Natural killer cell (primary cell): Measurements from ENCODE around the gene ZNF775. TPM values are rescaled to one million over a fixed set of nuclear protein-coding genes. Genes with fewer than 3 reads are reported as not detected.
A peak's percentile ranks its signal among the peaks of the same experiment; 100 is the strongest.

Experiments
- ATAC-seq, 3 donors: fragments of 150-1000 bp in 2 of 3; fragments of 200-7000 bp in 1 of 3; cut with Tn5 transposase; 1 replicate in 1 of 3; 2 replicates in 2 of 3; pipeline ENCODE4 v1.10.0; 2021; ENCODE audit warnings: mild to moderate bottlenecking in 2 of 3, moderate library complexity in 2 of 3
- DNase-seq, 2 donors: peaks; one replicate each; pipeline versions ENCODE4 v3.0.0 to v3.0.0-alpha.2; 2013 to 2021; ENCODE audit warnings: mixed read lengths in 1 of 2
- H3K27ac ChIP-seq: one replicate; pipeline ENCODE4 v1.5.1; 2013; ENCODE audit warnings: mild to moderate bottlenecking, low read length
- H3K27me3 ChIP-seq: one replicate; pipeline ENCODE4 v1.6.1; 2013; ENCODE audit warnings: low read length; ENCODE audit not compliant: control insufficient read depth, insufficient read depth
- H3K36me3 ChIP-seq: one replicate; pipeline ENCODE4 v1.6.1; 2013; ENCODE audit warnings: low read length; ENCODE audit not compliant: control insufficient read depth, insufficient read depth
- H3K4me1 ChIP-seq: one replicate; pipeline ENCODE4 v1.6.1; 2013; ENCODE audit warnings: low read length; ENCODE audit not compliant: control insufficient read depth, insufficient read depth
- H3K4me3 ChIP-seq: one replicate; pipeline ENCODE4 v1.5.1; 2013; ENCODE audit warnings: low read length
- H3K9me3 ChIP-seq: one replicate; pipeline ENCODE4 v1.6.1; 2013; ENCODE audit warnings: low read length; ENCODE audit not compliant: control insufficient read depth, insufficient read depth
- H3K27ac Mint-ChIP-seq, 2 donors: one replicate each; pipeline ENCODE4 v1.8.0; 2022; ENCODE audit warnings: mild to moderate bottlenecking in 2 of 2, mixed read lengths in 2 of 2, moderate library complexity in 1 of 2
- H3K27me3 Mint-ChIP-seq, 2 donors: one replicate each; pipeline ENCODE4 v1.8.0; 2022; ENCODE audit warnings: low read depth in 2 of 2, mixed read lengths in 2 of 2
- H3K36me3 Mint-ChIP-seq: one replicate; pipeline ENCODE4 v1.8.0; 2022; ENCODE audit warnings: mixed read lengths
- H3K4me1 Mint-ChIP-seq, 2 donors: one replicate each; pipeline ENCODE4 v1.8.0; 2022; ENCODE audit warnings: mixed read lengths in 2 of 2
- H3K4me3 Mint-ChIP-seq: one replicate; pipeline ENCODE4 v1.8.0; 2022; ENCODE audit warnings: mild to moderate bottlenecking, moderate library complexity, mixed read lengths
- H3K9me3 Mint-ChIP-seq, 2 donors: one replicate each; pipeline ENCODE4 v1.8.0; 2022; ENCODE audit warnings: mixed read lengths in 2 of 2
- CTCF ChIP-seq: fragments of 200-600 bp; IDR thresholded peaks from one replicate; pipeline ENCODE4 v1.8.0; 2022; ENCODE audit warnings: antibody characterized with exemption
- WGBS: methylation state at CpG from one replicate; pipeline ENCODE4 v1.1.7; 2013; ENCODE audit warnings: missing lambda C conversion rate; ENCODE audit not compliant: insufficient coverage; 5-methylcytosine and 5-hydroxymethylcytosine counted together
- intact Hi-C: fragments of 100-400 bp; cut with micrococcal nuclease; formaldehyde crosslinking; loops from one replicate; pipeline ENCODE4 v1.14.2; 2022
- total RNA-seq, 4 donors: library from RNA; stranded (reverse); fragments of 120-200 nt in 1 of 4; gene quantifications; one replicate each; pipeline versions ENCODE4 v1.2.3 to v1.2.4, GENCODE V29; 2013 to 2022

ZNF775 gene
- total RNA-seq, 3 donors from 2014 or later (not counting 1 experiment from before 2014, with no cell fraction given) = 1.3 to 2.7 (median 1.6) TPM

DNA sequence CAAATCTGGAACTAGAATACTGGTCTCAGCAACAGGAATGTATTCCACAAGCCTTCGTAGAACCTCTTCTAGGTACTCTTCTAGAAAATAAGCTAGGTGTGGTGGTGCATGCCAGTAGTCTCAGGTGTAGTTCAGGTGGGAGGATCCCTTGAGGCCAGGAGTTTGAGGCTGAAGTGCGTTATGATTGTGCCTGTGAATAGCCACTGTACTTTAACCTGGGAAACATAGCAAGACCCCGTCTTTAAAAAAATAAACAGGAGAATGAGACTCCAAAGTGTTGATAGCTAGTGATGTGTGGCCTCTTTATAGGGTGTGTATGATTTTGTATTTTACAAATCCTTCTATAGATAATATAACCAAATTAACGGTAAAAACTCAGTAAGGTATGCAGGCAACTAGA is 1.5 kb upstream of the ZNF775 start:
- ATAC-seq (no peak), DNase-seq (no peak)
- Histone ChIP-seq H3K27ac (peak overlapping the region; percentile 73), H3K36me3 (peaks cover 12% of the 10 kb centered on the region), H3K27me3 (no peaks in the 10 kb centered on the region), H3K9me3 (no peaks in the 10 kb centered on the region), H3K4me3 (no peak overlapping the region), H3K4me1 (peaks cover 31% of the 10 kb centered on the region)
- Mint-ChIP-seq H3K36me3 (no peaks in the 10 kb centered on the region), H3K4me3 (peak overlapping the region; percentile 90), H3K27ac (peak overlapping the region; percentile 81 to 86), H3K27me3 (no peaks in the 10 kb centered on the region), H3K9me3 (no peaks in the 10 kb centered on the region), H3K4me1 (peaks cover 26 to 42% of the 10 kb centered on the region in 2 donors)
- 73% methylated on average over 3 of the region's 4 CpGs for WGBS
- intact Hi-C loops = loop anchor here (2.0 kb wide), 2 partner anchors 15 to 27 kb away; a partner anchor contains a TSS
- no peak for TF ChIP-seq CTCF

DNA sequence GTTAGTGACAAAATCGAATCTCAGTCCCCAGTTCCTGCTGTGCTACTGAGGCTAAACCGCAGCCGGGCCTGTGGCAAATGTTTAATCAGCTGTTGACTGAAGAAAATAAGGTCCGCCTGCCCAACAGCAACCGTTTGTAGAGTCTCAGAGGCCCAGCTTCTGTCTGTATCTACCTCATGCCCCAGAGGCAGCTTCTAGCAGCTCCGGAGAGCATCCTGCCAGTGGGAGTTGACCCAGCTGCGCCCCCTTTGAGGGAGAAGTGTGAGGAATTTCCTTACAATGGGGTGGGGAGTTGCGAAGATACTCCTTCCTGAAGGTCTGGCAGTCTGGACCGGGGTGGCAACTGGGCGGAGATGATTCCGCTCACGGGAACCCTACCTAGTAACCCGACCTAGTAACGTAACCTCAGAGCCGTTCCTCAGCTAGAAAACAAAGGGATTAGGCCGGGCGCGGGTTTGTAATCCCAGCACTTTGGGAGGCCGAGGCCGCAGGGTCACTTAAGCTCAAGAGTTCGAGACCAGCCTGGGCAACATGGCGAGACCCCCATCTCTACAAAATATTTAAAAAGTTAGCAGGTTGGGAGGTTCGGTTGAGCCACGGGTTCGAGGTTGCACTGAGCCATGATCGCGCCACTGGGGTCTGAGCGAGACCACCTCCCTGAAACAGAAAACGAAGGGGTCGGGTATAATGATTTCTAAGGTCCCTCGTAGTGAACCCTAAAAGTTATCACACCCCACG is 846 bp upstream of the ZNF775 start:
- no peaks in the 10 kb centered on the region for H3K27me3 ChIP-seq
- DNase-seq (peak; percentile 30 to 73), ATAC-seq (peak; percentile 4 to 8 (median 5))
- Mint-ChIP-seq H3K27me3 (no peaks in the 10 kb centered on the region), H3K36me3 (no peaks in the 10 kb centered on the region), H3K4me3 (peak overlapping the region; percentile 90), H3K27ac (peak overlapping the region; percentile 81 to 86), H3K9me3 (no peaks in the 10 kb centered on the region), H3K4me1 (peaks cover 31 to 39% of the 10 kb centered on the region in 2 donors)
- H3K4me1 ChIP-seq = peaks cover 27% of the 10 kb centered on the region
- peaks cover 5% of the 10 kb centered on the region for H3K36me3 ChIP-seq
- TF ChIP-seq CTCF = no peak
- peak overlapping the region; percentile 68 for H3K4me3 ChIP-seq
- H3K27ac ChIP-seq = peak overlapping the region; percentile 73
- intact Hi-C loops = loop anchor here (2.0 kb wide), 2 partner anchors 15 to 27 kb away; a partner anchor contains a TSS
- 2% methylated on average over 32 of the region's 32 CpGs for WGBS
- H3K9me3 ChIP-seq = no peaks in the 10 kb centered on the region

DNA sequence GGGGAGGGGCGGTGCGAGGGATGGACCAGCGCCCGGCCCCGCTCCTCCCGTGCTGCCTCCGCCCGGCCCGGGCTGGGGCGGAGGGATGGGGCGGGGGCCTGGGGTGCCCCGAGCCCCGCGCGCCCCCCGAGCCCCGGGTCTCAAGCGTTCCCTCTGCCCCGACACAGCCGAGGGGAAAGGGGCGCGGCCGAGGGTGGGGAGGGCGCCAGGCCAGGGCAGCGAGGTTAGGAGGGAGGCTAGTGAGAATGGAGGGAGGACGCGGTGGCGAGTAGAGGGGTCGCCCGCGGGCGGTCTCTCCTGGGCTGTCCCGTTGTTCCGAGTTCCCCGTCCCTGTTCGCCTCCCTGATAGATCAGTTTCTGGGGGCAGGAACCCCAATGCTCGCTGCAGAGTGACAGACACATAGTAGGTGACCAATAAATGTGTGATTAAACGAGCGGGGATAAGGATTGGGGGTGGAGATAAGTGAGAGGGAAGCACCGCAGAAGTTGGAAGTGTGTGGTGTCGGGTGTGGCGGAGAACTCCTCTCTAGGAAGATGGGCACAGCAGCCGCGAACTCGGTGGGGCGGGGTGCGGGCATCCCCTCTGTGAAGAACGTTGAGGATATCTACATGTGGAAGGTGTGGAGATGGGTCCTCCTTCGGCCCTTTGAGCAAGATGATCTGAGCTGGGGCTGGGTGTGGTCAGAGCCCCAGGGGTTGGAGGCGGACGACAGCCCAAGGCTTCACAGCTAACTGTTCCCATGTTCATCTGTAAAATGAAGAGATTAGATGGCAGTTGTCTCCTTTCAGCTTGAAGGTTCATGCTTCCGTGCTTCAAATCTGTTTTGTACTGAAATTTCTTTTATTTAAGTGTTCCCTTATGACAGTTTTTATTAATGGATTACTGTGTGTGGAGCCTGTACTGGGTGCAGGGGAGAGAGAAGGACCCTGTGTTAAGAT is 580 bp downstream of the ZNF775 start:
- peak in 1 of 3 donors; percentile 38 for ATAC-seq
- Mint-ChIP-seq H3K27me3 (no peaks in the 10 kb centered on the region), H3K27ac (peak overlapping the region; percentile 67 to 71), H3K9me3 (no peaks in the 10 kb centered on the region), H3K36me3 (no peaks in the 10 kb centered on the region), H3K4me1 (peaks cover 31% of the 10 kb centered on the region in 2 donors), H3K4me3 (peak overlapping the region; percentile 92)
- Histone ChIP-seq H3K27me3 (no peaks in the 10 kb centered on the region), H3K4me1 (peaks cover 28% of the 10 kb centered on the region), H3K4me3 (peak overlapping the region; percentile 61), H3K27ac (no peak overlapping the region), H3K36me3 (no peaks in the 10 kb centered on the region), H3K9me3 (no peaks in the 10 kb centered on the region)
- TF ChIP-seq CTCF = no peak
- 2% methylated on average over 52 of the region's 52 CpGs for WGBS
- intact Hi-C loops = loop anchor here (1.0 to 2.0 kb wide), 3 partner anchors 10 to 25 kb away; a partner anchor contains a TSS
- peak in 1 of 2 donors; percentile 41 for DNase-seq
